ENCODE measurements around the gene MBOAT1.
"Not testable (repeated sequence)": the region's sequence is repeated elsewhere in the genome, so short reads cannot be mapped to it uniquely, and the experiment has no call there.

The MBOAT1 gene

GRCh38 chr6:20212392-20213111 is at the start of gene MBOAT1:
TSS of gene MBOAT1 (minus strand) at chr6:20212469. CDS start at chr6:20212234, 235 bp downstream.
- DNase-seq = peak in 49 of 51 donors; percentile 21 to 84 (median 63)

- no peak for DNase-seq
These were observed 49.4 kb upstream of the MBOAT1 start for GRCh38 chr6:20261685-20262084.

- no peak for DNase-seq
These were observed 48.1 kb upstream of the MBOAT1 start for GRCh38 chr6:20260360-20260759.

GRCh38 chr6:20259316-20260049 is 47.2 kb upstream of the MBOAT1 start:
- DNase-seq = no peak

- no peak for DNase-seq
These were observed 43.2 kb upstream of the MBOAT1 start for GRCh38 chr6:20255428-20255827.

- no peak for DNase-seq
These were observed 42.0 kb upstream of the MBOAT1 start for GRCh38 chr6:20254295-20254694.

- no peak for DNase-seq
These were observed 40.8 kb upstream of the MBOAT1 start for GRCh38 chr6:20253021-20253420.

- DNase-seq = no peak
These were observed 40.0 kb upstream of the MBOAT1 start for GRCh38 chr6:20252311-20252710.

- no peak for DNase-seq
These were observed 39.3 kb upstream of the MBOAT1 start for GRCh38 chr6:20251525-20251924.

- DNase-seq = no peak
These were observed 33.9 kb upstream of the MBOAT1 start for GRCh38 chr6:20246125-20246524.

GRCh38 chr6:20244807-20245681 is 32.8 kb upstream of the MBOAT1 start:
- not testable (repeated sequence) for DNase-seq

- no peak for DNase-seq
These were observed 31.0 kb upstream of the MBOAT1 start for GRCh38 chr6:20243288-20243687.

- DNase-seq = no peak
These were observed 30.1 kb upstream of the MBOAT1 start for GRCh38 chr6:20242397-20242796.

- DNase-seq = no peak
These were observed 28.8 kb upstream of the MBOAT1 start for GRCh38 chr6:20241102-20241501.

GRCh38 chr6:20238688-20239587 is 26.7 kb upstream of the MBOAT1 start:
- DNase-seq = no peak

- DNase-seq = no peak
These were observed 25.6 kb upstream of the MBOAT1 start for GRCh38 chr6:20237677-20238460.

- no peak for DNase-seq
These were observed 24.8 kb upstream of the MBOAT1 start for GRCh38 chr6:20236909-20237600.

GRCh38 chr6:20236344-20236743 is 24.1 kb upstream of the MBOAT1 start:
- no peak for DNase-seq

GRCh38 chr6:20235041-20235440 is 22.8 kb upstream of the MBOAT1 start:
- no peak for DNase-seq
